ENCODE measurements around the gene FAAP20. TPM values are rescaled to one million over a fixed set of nuclear protein-coding genes. Genes with fewer than 3 reads are reported as not detected.

The FAAP20 gene
- total and polyA plus RNA-seq, 2 donors (not counting 3 experiments of a cell fraction or from before 2014, with no cell fraction given), result 31.5 to 62.6 TPM

DNA sequence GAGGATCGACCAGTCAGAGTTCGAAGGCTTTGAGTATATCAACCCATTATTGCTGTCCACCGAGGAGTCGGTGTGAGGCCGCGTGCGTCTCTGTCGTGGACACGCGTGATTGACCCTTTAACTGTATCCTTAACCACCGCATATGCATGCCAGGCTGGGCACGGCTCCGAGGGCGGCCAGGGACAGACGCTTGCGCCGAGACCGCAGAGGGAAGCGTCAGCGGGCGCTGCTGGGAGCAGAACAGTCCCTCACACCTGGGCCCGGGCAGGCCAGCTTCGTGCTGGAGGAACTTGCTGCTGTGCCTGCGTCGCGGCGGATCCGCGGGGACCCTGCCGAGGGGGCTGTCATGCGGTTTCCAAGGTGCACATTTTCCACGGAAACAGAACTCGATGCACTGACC is 9.6 kb downstream of the FAAP20 start:
- no peak for FAIRE-seq

More for the DNA sequence above, 9.6 kb downstream of the FAAP20 start:
- peaks cover 2% of the 10 kb centered on the region for H3K4me1 ChIP-seq (ENCODE audit: control insufficient read depth, extremely low read depth, insufficient read depth, low read length)
- no peak overlapping the region for H3K27ac ChIP-seq (ENCODE audit: insufficient read depth, low read depth, low read length)
- ChIA-PET POLR2A (no interaction called here), CTCF (interaction anchor here (2.6 kb wide), 1 partner anchor 10 kb away, joined by 14 read pairs; no protein-coding TSS in a partner anchor)
- DNase-seq (ENCODE audit: low read depth, low spot score), result no peak
- H3K4me2 ChIP-seq (ENCODE audit: insufficient read depth, low read length), result no peak overlapping the region
- intact Hi-C loops (cut with micrococcal nuclease) (no loop called here), dilution Hi-C loops (cut with MboI; ENCODE audit: extremely low pct_ligation_motif_present, low sequenced_read_pairs) (no loop called here)
- no peak overlapping the region for H3K9ac ChIP-seq (replicated peaks; ENCODE audit: extremely low read depth, insufficient read depth, low read length)
- TF ChIP-seq GATA2 (IDR thresholded peaks at IDR 0.05; ENCODE audit: insufficient read depth, insufficient read length, low read depth, low read length) (no peak), EZH2 (IDR thresholded peaks at IDR 0.05; ENCODE audit: borderline replicate concordance, low read depth, low read length, severe bottlenecking) (no peak), MYC (IDR thresholded peaks at IDR 0.05; ENCODE audit: low read depth, low read length) (no peak), FOS (IDR thresholded peaks at IDR 0.05; ENCODE audit: borderline replicate concordance, insufficient read depth, low read length) (no peak), POLR2AphosphoS5 (IDR thresholded peaks at IDR 0.05; ENCODE audit: insufficient read depth, low read depth, low read length) (no peak), POLR2A (IDR thresholded peaks at IDR 0.05; ENCODE audit: low read depth, low read length) (no peak), JUN (IDR thresholded peaks at IDR 0.05; ENCODE audit: borderline replicate concordance, insufficient read depth, insufficient read length, low read depth) (no peak)
- TF ChIP-seq, protein P1, sequence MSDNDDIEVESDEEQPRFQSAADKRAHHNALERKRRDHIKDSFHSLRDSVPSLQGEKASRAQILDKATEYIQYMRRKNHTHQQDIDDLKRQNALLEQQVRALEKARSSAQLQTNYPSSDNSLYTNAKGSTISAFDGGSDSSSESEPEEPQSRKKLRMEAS (IDR thresholded peaks at IDR 0.05; ENCODE audit: insufficient read depth, insufficient read length), result no peak
- TF ChIP-seq, protein P2, sequence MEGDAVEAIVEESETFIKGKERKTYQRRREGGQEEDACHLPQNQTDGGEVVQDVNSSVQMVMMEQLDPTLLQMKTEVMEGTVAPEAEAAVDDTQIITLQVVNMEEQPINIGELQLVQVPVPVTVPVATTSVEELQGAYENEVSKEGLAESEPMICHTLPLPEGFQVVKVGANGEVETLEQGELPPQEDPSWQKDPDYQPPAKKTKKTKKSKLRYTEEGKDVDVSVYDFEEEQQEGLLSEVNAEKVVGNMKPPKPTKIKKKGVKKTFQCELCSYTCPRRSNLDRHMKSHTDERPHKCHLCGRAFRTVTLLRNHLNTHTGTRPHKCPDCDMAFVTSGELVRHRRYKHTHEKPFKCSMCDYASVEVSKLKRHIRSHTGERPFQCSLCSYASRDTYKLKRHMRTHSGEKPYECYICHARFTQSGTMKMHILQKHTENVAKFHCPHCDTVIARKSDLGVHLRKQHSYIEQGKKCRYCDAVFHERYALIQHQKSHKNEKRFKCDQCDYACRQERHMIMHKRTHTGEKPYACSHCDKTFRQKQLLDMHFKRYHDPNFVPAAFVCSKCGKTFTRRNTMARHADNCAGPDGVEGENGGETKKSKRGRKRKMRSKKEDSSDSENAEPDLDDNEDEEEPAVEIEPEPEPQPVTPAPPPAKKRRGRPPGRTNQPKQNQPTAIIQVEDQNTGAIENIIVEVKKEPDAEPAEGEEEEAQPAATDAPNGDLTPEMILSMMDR (IDR thresholded peaks at IDR 0.05; ENCODE audit: extremely low read depth in 1 of 2, insufficient read depth in 1 of 2, low read depth in 1 of 2, low read length in 2 of 2), result no peak
- H3K9me3 ChIP-seq (replicated peaks; ENCODE audit: control insufficient read depth, insufficient read depth, low read length), result no peaks in the 10 kb centered on the region
- H4K20me1 ChIP-seq (replicated peaks; ENCODE audit: control insufficient read depth, extremely low read depth, insufficient read depth, low read length), result no peaks in the 10 kb centered on the region
- no peaks in the 10 kb centered on the region for H3K36me3 ChIP-seq (ENCODE audit: control insufficient read depth in 2 of 2, extremely low read depth in 1 of 2, insufficient read depth in 2 of 2, low read length in 2 of 2)
- no TSS peak for BruUV-seq (replicated peaks)
- no peaks in the 10 kb centered on the region for H3K27me3 ChIP-seq (ENCODE audit: control insufficient read depth in 2 of 2, insufficient read depth in 2 of 2, low read length in 2 of 2)
- H2AFZ ChIP-seq (ENCODE audit: low read depth, low read length), result no peak overlapping the region
- no peaks in the 10 kb centered on the region for H3K9me1 ChIP-seq (replicated peaks; ENCODE audit: control insufficient read depth, extremely low read depth, insufficient read depth, low read length)
- no peak overlapping the region for H3K4me3 ChIP-seq (replicated peaks in 1 of 3; ENCODE audit: insufficient read depth in 1 of 3, low read depth in 1 of 3, low read length in 3 of 3)
- no peaks in the 10 kb centered on the region for H3K79me2 ChIP-seq (ENCODE audit: control insufficient read depth, insufficient read depth, low read length)
